Lower lobe of right lung (tissue), 2 donors: ENCODE results near the gene KIRREL1. TPM values are rescaled to one million over a fixed set of nuclear protein-coding genes. Genes with fewer than 3 reads are reported as not detected.
A peak's percentile ranks its signal among the peaks of the same experiment; 100 is the strongest.

Source experiments
- ATAC-seq, 2 donors: fragments of 200-7000 bp; cut with Tn5 transposase; one replicate each; pipeline ENCODE4 v1.9.1; 2020 to 2022; ENCODE audit warnings: mild to moderate bottlenecking in 2 of 2, moderate library complexity in 2 of 2
- DNase-seq: peaks from one replicate; pipeline ENCODE4 v3.0.0-alpha.2; 2020
- H3K27ac ChIP-seq: fragments of 200-600 bp; one replicate; pipeline ENCODE4 v1.8.0; 2022
- H3K27me3 ChIP-seq: fragments of 200-600 bp; one replicate; pipeline ENCODE4 v1.8.0; 2022; ENCODE audit warnings: low read depth
- H3K36me3 ChIP-seq: fragments of 200-600 bp; one replicate; pipeline ENCODE4 v1.8.0; 2022; ENCODE audit warnings: mild to moderate bottlenecking
- H3K4me1 ChIP-seq: fragments of 200-600 bp; one replicate; pipeline ENCODE4 v1.8.0; 2022
- H3K4me3 ChIP-seq: fragments of 200-600 bp; one replicate; pipeline ENCODE4 v1.8.0; 2022; ENCODE audit warnings: mild to moderate bottlenecking
- H3K9me3 ChIP-seq: fragments of 200-600 bp; one replicate; pipeline ENCODE4 v1.8.0; 2022
- intact Hi-C: fragments of 100-400 bp; cut with DNase I; formaldehyde crosslinking; loops from one replicate; pipeline ENCODE4 v1.11.0; 2022
- total RNA-seq: library from RNA; stranded (reverse); fragmentation: NEBNext Ultra II Directional; extraction: Animal tissue kit (Norgen Biotek cat#: 25700); gene quantifications from one replicate; pipeline ENCODE4 v1.2.1, GENCODE V29; 2021
- TF ChIP-seq, protein P1 (sequence below): fragments of 200-600 bp; IDR thresholded peaks from one replicate; pipeline ENCODE4 v1.8.0; 2022; ENCODE audit warnings: antibody characterized with exemption, mild to moderate bottlenecking
- donor health status: DM: no; HTN: yes; CAD: no; lungs with severe emphysema.

Gene KIRREL1
- total RNA-seq, 1 donor from 2014 or later = 26.9 TPM

DNA sequence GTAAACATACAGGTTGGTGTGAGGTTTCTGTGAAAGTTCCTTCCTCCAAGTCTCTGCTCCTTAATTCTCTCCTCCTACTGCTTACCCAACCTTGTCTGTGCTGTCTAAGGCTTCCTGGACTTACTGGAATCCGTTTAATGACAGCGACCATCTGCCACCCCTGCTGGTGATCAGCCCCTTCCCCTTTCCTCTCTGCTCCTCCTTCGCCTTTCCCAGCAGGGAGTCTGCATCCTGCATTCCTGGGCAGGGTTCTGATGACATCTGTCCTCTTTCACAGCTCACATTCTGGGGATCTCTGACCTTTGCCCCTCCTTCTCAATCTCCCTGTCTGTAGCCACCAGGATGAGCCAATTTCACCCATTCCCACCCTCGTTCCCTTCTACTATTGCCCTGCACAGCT, 66.5 kb downstream of the KIRREL1 start:
- TF ChIP-seq, protein P1, sequence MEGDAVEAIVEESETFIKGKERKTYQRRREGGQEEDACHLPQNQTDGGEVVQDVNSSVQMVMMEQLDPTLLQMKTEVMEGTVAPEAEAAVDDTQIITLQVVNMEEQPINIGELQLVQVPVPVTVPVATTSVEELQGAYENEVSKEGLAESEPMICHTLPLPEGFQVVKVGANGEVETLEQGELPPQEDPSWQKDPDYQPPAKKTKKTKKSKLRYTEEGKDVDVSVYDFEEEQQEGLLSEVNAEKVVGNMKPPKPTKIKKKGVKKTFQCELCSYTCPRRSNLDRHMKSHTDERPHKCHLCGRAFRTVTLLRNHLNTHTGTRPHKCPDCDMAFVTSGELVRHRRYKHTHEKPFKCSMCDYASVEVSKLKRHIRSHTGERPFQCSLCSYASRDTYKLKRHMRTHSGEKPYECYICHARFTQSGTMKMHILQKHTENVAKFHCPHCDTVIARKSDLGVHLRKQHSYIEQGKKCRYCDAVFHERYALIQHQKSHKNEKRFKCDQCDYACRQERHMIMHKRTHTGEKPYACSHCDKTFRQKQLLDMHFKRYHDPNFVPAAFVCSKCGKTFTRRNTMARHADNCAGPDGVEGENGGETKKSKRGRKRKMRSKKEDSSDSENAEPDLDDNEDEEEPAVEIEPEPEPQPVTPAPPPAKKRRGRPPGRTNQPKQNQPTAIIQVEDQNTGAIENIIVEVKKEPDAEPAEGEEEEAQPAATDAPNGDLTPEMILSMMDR = no peak
- peak; percentile 25 to 47 for ATAC-seq
- Histone ChIP-seq H3K4me3 (no peak overlapping the region), H3K4me1 (peaks cover 28% of the 10 kb centered on the region), H3K27me3 (no peaks in the 10 kb centered on the region), H3K27ac (no peak overlapping the region), H3K9me3 (no peaks in the 10 kb centered on the region), H3K36me3 (no peaks in the 10 kb centered on the region)
- DNase-seq = no peak
- intact Hi-C loops = no loop called here

DNA sequence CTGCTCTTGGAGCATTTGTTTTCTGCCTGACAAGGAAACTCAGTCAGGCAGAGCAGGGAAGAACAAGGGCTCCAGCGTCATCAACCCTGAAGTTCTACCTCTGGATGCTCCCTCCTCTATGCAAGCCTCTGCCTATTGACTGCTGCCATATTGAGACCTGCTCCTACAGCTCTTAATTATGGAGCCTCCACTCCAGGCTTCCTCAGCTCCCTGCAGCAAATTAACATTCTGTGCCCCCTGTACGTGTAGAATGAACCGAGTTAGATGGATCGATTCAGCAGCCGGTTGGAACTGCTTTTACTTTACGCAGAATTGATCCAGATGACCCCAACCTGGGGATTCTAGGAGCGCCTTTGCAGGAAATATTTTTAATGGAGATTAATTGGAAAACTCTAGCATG, 68.7 kb downstream of the KIRREL1 start:
- DNase-seq = no peak
- TF ChIP-seq, protein P1 = no peak
- peaks cover 19% of the 10 kb centered on the region for H3K4me1 ChIP-seq
- H3K9me3 ChIP-seq = no peaks in the 10 kb centered on the region
- intact Hi-C loops = no loop called here
- no peak overlapping the region for H3K4me3 ChIP-seq
- no peak for ATAC-seq
- no peaks in the 10 kb centered on the region for H3K36me3 ChIP-seq
- H3K27me3 ChIP-seq = no peaks in the 10 kb centered on the region
- H3K27ac ChIP-seq = no peak overlapping the region

DNA sequence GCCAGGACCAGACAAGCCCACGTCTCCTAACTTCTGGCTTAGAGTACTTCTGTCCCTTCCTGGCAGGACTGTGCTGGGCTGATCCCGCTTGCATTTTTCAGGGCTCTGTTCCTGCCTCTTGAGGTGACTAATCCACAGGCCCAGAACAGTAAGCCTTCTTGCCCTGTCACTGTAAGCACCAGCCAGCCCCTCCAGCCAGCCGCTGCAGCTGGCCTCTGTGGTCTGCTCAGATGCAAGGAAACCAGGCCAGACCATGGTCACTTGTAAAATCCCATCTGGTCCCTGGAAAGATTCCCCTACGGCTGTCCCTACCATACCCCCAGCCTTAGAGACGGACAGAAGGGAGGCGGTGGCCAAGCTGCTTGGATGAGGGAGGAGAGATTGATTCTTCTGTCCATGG, 74.2 kb downstream of the KIRREL1 start:
- intact Hi-C loops = no loop called here
- H3K9me3 ChIP-seq = no peaks in the 10 kb centered on the region
- H3K27me3 ChIP-seq = no peaks in the 10 kb centered on the region
- ATAC-seq (peak in 1 of 2 donors; percentile 31), DNase-seq (no peak)
- no peak overlapping the region for H3K4me3 ChIP-seq
- peaks cover 21% of the 10 kb centered on the region for H3K4me1 ChIP-seq
- no peaks in the 10 kb centered on the region for H3K36me3 ChIP-seq
- H3K27ac ChIP-seq = no peak overlapping the region
- TF ChIP-seq, protein P1 = no peak

DNA sequence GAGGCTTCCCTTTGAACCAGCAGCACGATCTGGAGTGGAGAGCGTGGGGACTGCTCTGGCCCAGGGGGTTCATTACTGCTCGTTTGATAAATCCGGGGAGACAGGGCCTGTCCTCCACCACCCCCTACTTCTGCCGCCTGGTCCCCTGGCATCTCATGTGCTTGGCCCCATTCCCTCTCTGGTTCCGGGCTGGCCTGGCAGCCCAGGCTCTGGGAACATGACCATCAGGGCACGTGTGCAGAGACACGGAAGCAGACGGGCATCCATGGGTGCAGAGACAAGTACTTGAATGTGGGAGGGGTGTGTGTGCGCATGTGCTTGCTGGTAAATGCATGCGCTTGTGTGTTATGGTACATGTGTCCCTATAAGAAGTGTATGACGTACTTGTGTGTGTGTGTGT, 75.5 kb downstream of the KIRREL1 start:
- DNase-seq (no peak), ATAC-seq (no peak)
- H3K27ac ChIP-seq = no peak overlapping the region
- no peaks in the 10 kb centered on the region for H3K36me3 ChIP-seq
- H3K4me1 ChIP-seq = peaks cover 21% of the 10 kb centered on the region
- TF ChIP-seq, protein P1 = no peak
- no peak overlapping the region for H3K4me3 ChIP-seq
- no peaks in the 10 kb centered on the region for H3K9me3 ChIP-seq
- no peaks in the 10 kb centered on the region for H3K27me3 ChIP-seq
- intact Hi-C loops = no loop called here

DNA sequence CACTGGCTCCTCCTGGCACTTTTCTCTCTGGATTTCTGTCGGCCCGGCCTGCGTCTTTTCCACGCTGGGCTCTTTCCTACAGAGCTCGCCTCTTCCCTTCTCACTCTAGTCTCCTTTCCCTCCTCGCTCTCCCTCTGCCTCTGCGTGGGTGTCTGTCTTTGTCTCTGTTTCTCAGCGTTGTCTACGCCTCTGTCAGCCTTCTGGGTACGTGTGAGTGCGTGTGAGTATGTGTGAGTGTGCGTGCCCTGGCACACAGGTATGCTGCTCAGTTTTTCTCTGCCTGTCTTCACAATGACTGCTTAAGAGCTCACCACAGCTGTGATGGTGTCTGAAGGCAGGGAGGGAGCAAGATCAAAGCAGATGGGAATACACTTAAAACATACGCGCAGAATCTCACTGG, 77.7 kb downstream of the KIRREL1 start:
- H3K4me3 ChIP-seq = no peak overlapping the region
- ATAC-seq (no peak), DNase-seq (no peak)
- TF ChIP-seq, protein P1 = no peak
- intact Hi-C loops = no loop called here
- peaks cover under 1% of the 10 kb centered on the region for H3K36me3 ChIP-seq
- H3K27ac ChIP-seq = no peak overlapping the region
- no peaks in the 10 kb centered on the region for H3K9me3 ChIP-seq
- peaks cover 19% of the 10 kb centered on the region for H3K4me1 ChIP-seq
- no peaks in the 10 kb centered on the region for H3K27me3 ChIP-seq

DNA sequence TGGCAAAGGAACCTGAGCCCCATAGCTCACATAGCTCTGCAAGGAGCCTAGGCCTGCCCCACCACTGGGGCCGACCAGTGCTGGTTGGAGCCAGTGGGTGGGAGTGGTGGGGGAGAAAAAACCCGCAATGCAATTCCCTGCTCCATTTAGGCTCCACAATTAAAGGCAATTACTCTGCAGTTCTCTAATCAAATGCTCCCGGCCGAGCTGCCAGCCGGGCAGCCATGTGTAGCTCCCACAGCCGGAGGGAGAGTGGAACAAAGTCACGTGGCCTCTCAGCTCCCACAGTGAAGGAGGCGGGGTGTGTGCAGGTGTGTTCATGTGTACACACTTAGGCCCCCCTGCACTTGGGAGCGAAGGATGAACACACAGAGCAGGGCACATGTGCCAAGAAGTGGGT, 81.6 kb downstream of the KIRREL1 start:
- Histone ChIP-seq H3K4me3 (no peak overlapping the region), H3K27ac (no peak overlapping the region), H3K9me3 (no peaks in the 10 kb centered on the region), H3K36me3 (peaks cover 11% of the 10 kb centered on the region), H3K4me1 (no peaks in the 10 kb centered on the region), H3K27me3 (no peaks in the 10 kb centered on the region)
- TF ChIP-seq, protein P1 = no peak
- ATAC-seq = peak; percentile 55 to 65
- intact Hi-C loops = no loop called here
- no peak for DNase-seq
